ENCODE measurements around the gene ITFG2.

The ITFG2 gene

DNA sequence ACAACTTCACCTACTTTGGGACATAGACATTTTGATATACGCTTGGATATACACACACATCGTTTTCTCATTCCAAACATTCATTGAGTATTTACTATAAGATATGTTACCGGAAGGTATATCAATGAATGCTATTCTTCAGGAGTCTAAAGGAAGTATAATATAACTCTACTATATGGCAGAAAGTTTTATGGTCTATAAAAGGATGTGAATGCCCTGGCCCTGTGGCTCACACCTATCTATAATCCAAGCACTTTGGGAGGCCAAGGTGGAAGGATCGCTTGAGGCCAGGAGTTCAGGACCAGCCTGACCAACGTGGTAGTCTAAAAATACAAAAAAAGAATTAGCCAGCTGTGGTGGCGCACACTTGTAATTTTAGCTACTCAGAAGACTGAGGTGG is 16.8 kb downstream of the ITFG2 start:
- no peak overlapping the region for H3K9ac ChIP-seq (ENCODE audit: low read depth, low read length, poor library complexity, severe bottlenecking)
- no peak overlapping the region for H3K4me2 ChIP-seq (ENCODE audit: low read depth, low read length, poor library complexity, severe bottlenecking)
- TF ChIP-seq EZH2phosphoT487 (IDR thresholded peaks at IDR 0.05; ENCODE audit: borderline replicate concordance) = no peak
- TF ChIP-seq, protein P1, sequence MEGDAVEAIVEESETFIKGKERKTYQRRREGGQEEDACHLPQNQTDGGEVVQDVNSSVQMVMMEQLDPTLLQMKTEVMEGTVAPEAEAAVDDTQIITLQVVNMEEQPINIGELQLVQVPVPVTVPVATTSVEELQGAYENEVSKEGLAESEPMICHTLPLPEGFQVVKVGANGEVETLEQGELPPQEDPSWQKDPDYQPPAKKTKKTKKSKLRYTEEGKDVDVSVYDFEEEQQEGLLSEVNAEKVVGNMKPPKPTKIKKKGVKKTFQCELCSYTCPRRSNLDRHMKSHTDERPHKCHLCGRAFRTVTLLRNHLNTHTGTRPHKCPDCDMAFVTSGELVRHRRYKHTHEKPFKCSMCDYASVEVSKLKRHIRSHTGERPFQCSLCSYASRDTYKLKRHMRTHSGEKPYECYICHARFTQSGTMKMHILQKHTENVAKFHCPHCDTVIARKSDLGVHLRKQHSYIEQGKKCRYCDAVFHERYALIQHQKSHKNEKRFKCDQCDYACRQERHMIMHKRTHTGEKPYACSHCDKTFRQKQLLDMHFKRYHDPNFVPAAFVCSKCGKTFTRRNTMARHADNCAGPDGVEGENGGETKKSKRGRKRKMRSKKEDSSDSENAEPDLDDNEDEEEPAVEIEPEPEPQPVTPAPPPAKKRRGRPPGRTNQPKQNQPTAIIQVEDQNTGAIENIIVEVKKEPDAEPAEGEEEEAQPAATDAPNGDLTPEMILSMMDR (conservative IDR thresholded peaks at IDR 0.05; ENCODE audit: low read length) = no peak
- H3K27me3 ChIP-seq (ENCODE audit: insufficient read depth, low read length, poor library complexity, severe bottlenecking) = no peaks in the 10 kb centered on the region
- H3K9me2 ChIP-seq (replicated peaks; ENCODE audit: low read depth, low read length) = no peaks in the 10 kb centered on the region
- H3K4me3 ChIP-seq (ENCODE audit: low read length, poor library complexity, severe bottlenecking) = no peak overlapping the region
- no peaks in the 10 kb centered on the region for H4K20me1 ChIP-seq (ENCODE audit: insufficient read depth, low read length, poor library complexity, severe bottlenecking)
- H3K9me3 ChIP-seq (ENCODE audit: insufficient read depth, low read depth, low read length) = no peaks in the 10 kb centered on the region
- no peak overlapping the region for H2AFZ ChIP-seq (ENCODE audit: low read length)
- H3K36me3 ChIP-seq (ENCODE audit: insufficient read depth, low read length) = peaks cover under 1% of the 10 kb centered on the region; the same call in 1 of the 2 replicates
- no peaks in the 10 kb centered on the region for H3F3A ChIP-seq (ENCODE audit: low read depth)
- H3K4me1 ChIP-seq (ENCODE audit: insufficient read depth, low read length, poor library complexity, severe bottlenecking) = no peaks in the 10 kb centered on the region
- H3K79me2 ChIP-seq (ENCODE audit: insufficient read depth, low read length) = no peaks in the 10 kb centered on the region

GRCh38 chr12:2832550-2833127 is 20.2 kb downstream of the ITFG2 start:
- Histone ChIP-seq H4K20me1 (ENCODE audit: insufficient read depth, low read length, poor library complexity, severe bottlenecking) (no peaks in the 10 kb centered on the region), H3K27me3 (ENCODE audit: insufficient read depth, low read length, poor library complexity, severe bottlenecking) (no peaks in the 10 kb centered on the region), H3K4me3 (ENCODE audit: low read length, poor library complexity, severe bottlenecking) (no peak overlapping the region), H3K36me3 (ENCODE audit: insufficient read depth, low read length) (no peaks in the 10 kb centered on the region), H3K4me2 (ENCODE audit: low read depth, low read length, poor library complexity, severe bottlenecking) (no peak overlapping the region), H3K9me3 (ENCODE audit: insufficient read depth, low read depth, low read length) (no peaks in the 10 kb centered on the region), H2AFZ (ENCODE audit: low read length) (no peak overlapping the region), H3K4me1 (ENCODE audit: insufficient read depth, low read length, poor library complexity, severe bottlenecking) (no peaks in the 10 kb centered on the region), H3K9me2 (replicated peaks; ENCODE audit: low read depth, low read length) (no peaks in the 10 kb centered on the region), H3K79me2 (ENCODE audit: insufficient read depth, low read length) (no peaks in the 10 kb centered on the region), H3F3A (ENCODE audit: low read depth) (no peaks in the 10 kb centered on the region), H3K9ac (ENCODE audit: low read depth, low read length, poor library complexity, severe bottlenecking) (no peak overlapping the region)
- TF ChIP-seq, protein P1 (conservative IDR thresholded peaks at IDR 0.05; ENCODE audit: low read length) = no peak
- no peak for TF ChIP-seq EZH2phosphoT487 (IDR thresholded peaks at IDR 0.05; ENCODE audit: borderline replicate concordance)

GRCh38 chr12:2833327-2833726 is 20.9 kb downstream of the ITFG2 start:
- Histone ChIP-seq H3K9me3 (ENCODE audit: insufficient read depth, low read depth, low read length) (no peaks in the 10 kb centered on the region), H2AFZ (ENCODE audit: low read length) (no peak overlapping the region), H3K79me2 (ENCODE audit: insufficient read depth, low read length) (no peaks in the 10 kb centered on the region), H3K4me2 (ENCODE audit: low read depth, low read length, poor library complexity, severe bottlenecking) (no peak overlapping the region), H4K20me1 (ENCODE audit: insufficient read depth, low read length, poor library complexity, severe bottlenecking) (no peaks in the 10 kb centered on the region), H3K4me1 (ENCODE audit: insufficient read depth, low read length, poor library complexity, severe bottlenecking) (no peaks in the 10 kb centered on the region), H3K27me3 (ENCODE audit: insufficient read depth, low read length, poor library complexity, severe bottlenecking) (no peaks in the 10 kb centered on the region), H3K9me2 (replicated peaks; ENCODE audit: low read depth, low read length) (no peaks in the 10 kb centered on the region), H3K9ac (ENCODE audit: low read depth, low read length, poor library complexity, severe bottlenecking) (no peak overlapping the region), H3F3A (ENCODE audit: low read depth) (no peaks in the 10 kb centered on the region), H3K36me3 (ENCODE audit: insufficient read depth, low read length) (no peaks in the 10 kb centered on the region), H3K4me3 (ENCODE audit: low read length, poor library complexity, severe bottlenecking) (no peak overlapping the region)
- TF ChIP-seq, protein P1 (conservative IDR thresholded peaks at IDR 0.05; ENCODE audit: low read length) = no peak
- TF ChIP-seq EZH2phosphoT487 (IDR thresholded peaks at IDR 0.05; ENCODE audit: borderline replicate concordance) = no peak

All from Loucy (cell line).